Trophoblast cell (in vitro differentiated cells and primary cell): ENCODE measurements around the gene LBH.
A peak's percentile ranks its signal among the peaks of the same experiment; 100 is the strongest.

Source experiments
- DNase-seq, 2 donors: peaks; one replicate each; pipeline ENCODE4 v3.0.0-alpha.2; 2016
- H2AFZ ChIP-seq: 2 replicates; pipeline ENCODE4 v1.6.1; 2013; ENCODE audit warnings: low read length, moderate library complexity, mild to moderate bottlenecking; ENCODE audit not compliant: insufficient read depth, poor library complexity
- H2AK5ac ChIP-seq: 2 replicates; pipeline ENCODE4 v1.6.1; 2013; ENCODE audit warnings: mild to moderate bottlenecking, low read length
- H2BK120ac ChIP-seq: 2 replicates; pipeline ENCODE4 v1.6.1; 2013; ENCODE audit warnings: low read length, mild to moderate bottlenecking, moderate library complexity; ENCODE audit not compliant: insufficient read depth, poor library complexity
- H2BK12ac ChIP-seq: 2 replicates; pipeline ENCODE4 v1.6.1; 2013; ENCODE audit warnings: mild to moderate bottlenecking, low read length, moderate library complexity
- H2BK5ac ChIP-seq: 2 replicates; pipeline ENCODE4 v1.6.1; 2013; ENCODE audit warnings: low read length, low read depth, moderate library complexity, mild to moderate bottlenecking; ENCODE audit not compliant: poor library complexity
- H3K14ac ChIP-seq: 2 replicates; pipeline ENCODE4 v1.6.1; 2013; ENCODE audit warnings: mild to moderate bottlenecking, low read length
- H3K18ac ChIP-seq: 2 replicates; pipeline ENCODE4 v1.6.1; 2013; ENCODE audit warnings: mild to moderate bottlenecking, low read length
- H3K23ac ChIP-seq: 2 replicates; pipeline ENCODE4 v1.6.1; 2013; ENCODE audit warnings: low read length
- H3K27ac ChIP-seq: 2 replicates; pipeline ENCODE4 v1.5.1; 2013; ENCODE audit warnings: low read depth, mild to moderate bottlenecking, inconsistent platforms, low read length, moderate library complexity
- H3K27me3 ChIP-seq: 2 replicates; pipeline ENCODE4 v1.6.1; 2013; ENCODE audit warnings: inconsistent platforms, mild to moderate bottlenecking, low read length, moderate library complexity; ENCODE audit not compliant: insufficient read depth
- H3K36me3 ChIP-seq, 2 experiments: 1 replicate in 1 of 2; 2 replicates in 1 of 2; pipeline ENCODE4 v1.6.1; 2013; ENCODE audit warnings: low read length in 2 of 2, mild to moderate bottlenecking in 2 of 2, moderate library complexity in 1 of 2; ENCODE audit not compliant: insufficient read depth in 2 of 2, control insufficient read depth in 1 of 2
- H3K4ac ChIP-seq: 2 replicates; pipeline ENCODE4 v1.6.1; 2013; ENCODE audit warnings: low read depth, mild to moderate bottlenecking, low read length, moderate library complexity
- H3K4me1 ChIP-seq, 2 experiments: 1 replicate in 1 of 2; 2 replicates in 1 of 2; pipeline ENCODE4 v1.6.1; 2013; ENCODE audit warnings: low read length in 2 of 2, mild to moderate bottlenecking in 2 of 2, moderate library complexity in 1 of 2; ENCODE audit not compliant: insufficient read depth in 2 of 2, control insufficient read depth in 1 of 2
- H3K4me2 ChIP-seq: 2 replicates; pipeline ENCODE4 v1.6.1; 2013; ENCODE audit warnings: inconsistent platforms, mild to moderate bottlenecking, low read length, moderate library complexity
- H3K4me3 ChIP-seq: 2 replicates; pipeline ENCODE4 v1.5.1; 2013; ENCODE audit warnings: mild to moderate bottlenecking, low read depth, low read length, inconsistent platforms
- H3K79me1 ChIP-seq: one replicate; pipeline ENCODE4 v1.6.1; 2013; ENCODE audit warnings: low read length
- H3K79me2 ChIP-seq: 2 replicates; pipeline ENCODE4 v1.6.1; 2013; ENCODE audit warnings: low read length, mild to moderate bottlenecking; ENCODE audit not compliant: control insufficient read depth, insufficient read depth, poor library complexity
- H3K9ac ChIP-seq: 2 replicates; pipeline ENCODE4 v1.6.1; 2013; ENCODE audit warnings: mild to moderate bottlenecking, low read length
- H3K9me3 ChIP-seq: 2 replicates; pipeline ENCODE4 v1.6.1; 2013; ENCODE audit warnings: low read depth, mild to moderate bottlenecking, control low read depth, inconsistent platforms, low read length; ENCODE audit not compliant: insufficient read depth
- H4K12ac ChIP-seq: 2 replicates; pipeline ENCODE4 v1.6.1; 2013; ENCODE audit warnings: low read depth, mild to moderate bottlenecking, low read length, moderate library complexity
- H4K8ac ChIP-seq: 2 replicates; pipeline ENCODE4 v1.6.1; 2013; ENCODE audit warnings: low read depth, mild to moderate bottlenecking, low read length, moderate library complexity
- H4K91ac ChIP-seq: one replicate; pipeline ENCODE4 v1.6.1; 2013; ENCODE audit warnings: low read depth, mild to moderate bottlenecking, low read length, moderate library complexity
- WGBS: extraction: QIAGEN DNeasy Blood & Tissue Kit; methylation state at CpG from one replicate; pipeline ENCODE4 v1.1.7; 2013; ENCODE audit warnings: missing lambda C conversion rate; ENCODE audit not compliant: insufficient read length, insufficient coverage; ENCODE audit errors: extremely low coverage; 5-methylcytosine and 5-hydroxymethylcytosine counted together

Gene LBH

DNA sequence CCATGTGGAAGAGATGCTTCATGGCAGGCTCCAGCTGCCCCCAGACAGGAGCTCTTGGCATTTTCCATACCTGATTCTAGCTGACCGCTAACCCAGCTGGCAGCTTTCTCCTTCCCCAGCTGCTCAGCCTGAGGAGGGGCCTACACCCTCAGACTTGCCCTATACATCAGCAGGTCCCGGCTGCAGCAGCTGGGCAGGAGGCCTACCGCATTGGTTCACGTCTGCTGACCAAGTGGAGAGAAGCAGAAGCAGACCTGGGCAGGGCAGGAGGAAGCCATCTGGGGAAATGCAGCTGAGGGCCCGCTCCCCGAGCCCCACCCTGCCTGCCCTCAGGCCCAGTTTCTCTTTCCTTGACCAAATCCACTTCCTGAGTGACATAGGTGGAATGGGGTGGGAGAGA lies 50.7 kb downstream of the LBH start:
- Histone ChIP-seq H3K4me3 (no peak overlapping the region), H3K4ac (no peak overlapping the region)
- no CpG with 5 or more reads among the region's 6 CpGs for whole genome bisulfite sequencing

DNA sequence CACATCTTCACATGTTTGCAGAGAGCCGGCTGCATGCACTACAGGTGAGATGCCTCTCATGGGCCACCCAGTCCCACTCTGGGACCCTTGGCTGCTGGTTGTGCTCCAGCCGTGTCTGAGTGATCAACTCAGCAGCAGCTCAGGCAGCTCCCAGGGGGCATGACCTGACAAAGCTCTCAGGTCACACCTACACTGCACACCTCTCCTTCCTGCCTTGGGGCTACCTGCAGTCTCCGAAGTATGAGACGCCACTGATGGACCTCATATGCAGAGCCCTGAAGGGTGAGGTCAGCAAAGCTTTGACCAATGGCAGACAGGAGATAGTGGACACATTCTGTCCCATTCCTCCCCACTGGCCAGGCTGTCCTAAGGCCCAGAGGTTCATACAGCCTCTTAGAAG lies 51.4 kb downstream of the LBH start:
- no peak overlapping the region for H2BK120ac ChIP-seq
- no peak overlapping the region for H2AK5ac ChIP-seq
- H2BK12ac ChIP-seq = no peak overlapping the region
- H3K18ac ChIP-seq = no peak overlapping the region
- no peak overlapping the region for H3K9ac ChIP-seq
- H4K8ac ChIP-seq = no peak overlapping the region
- H3K27ac ChIP-seq = no peak overlapping the region
- no peak overlapping the region for H3K4ac ChIP-seq
- H4K12ac ChIP-seq = no peak overlapping the region
- peak; percentile 19 to 57 for DNase-seq
- no peak overlapping the region for H3K23ac ChIP-seq
- H3K4me2 ChIP-seq = no peak overlapping the region
- no peaks in the 10 kb centered on the region for H3K79me1 ChIP-seq
- H2BK5ac ChIP-seq = no peak overlapping the region
- no peak overlapping the region for H2AFZ ChIP-seq
- H3K27me3 ChIP-seq = peaks cover 4% of the 10 kb centered on the region
- H4K91ac ChIP-seq = no peak overlapping the region
- peaks cover 6% of the 10 kb centered on the region for H3K9me3 ChIP-seq
- H3K79me2 ChIP-seq = no peaks in the 10 kb centered on the region
- no CpG with 5 or more reads among the region's 4 CpGs for WGBS
- no peaks in the 10 kb centered on the region for H3K36me3 ChIP-seq
- H3K4me3 ChIP-seq = no peak overlapping the region
- H3K4me1 ChIP-seq = peaks cover 0 to 9% of the 10 kb centered on the region in 2 experiments
- no peak overlapping the region for H3K14ac ChIP-seq

More for the DNA sequence above, 50.7 kb downstream of the LBH start:
- Histone ChIP-seq H3K27ac (no peak overlapping the region), H4K8ac (no peak overlapping the region), H3K79me1 (no peaks in the 10 kb centered on the region), H3K9me3 (peaks cover 6% of the 10 kb centered on the region), H4K91ac (no peak overlapping the region), H4K12ac (no peak overlapping the region), H3K4me1 (peaks cover 0 to 9% of the 10 kb centered on the region in 2 experiments), H3K23ac (no peak overlapping the region), H3K9ac (no peak overlapping the region), H2BK12ac (no peak overlapping the region), H3K14ac (no peak overlapping the region), H2BK5ac (no peak overlapping the region), H3K18ac (no peak overlapping the region), H3K27me3 (peaks cover under 1% of the 10 kb centered on the region), H2AFZ (no peak overlapping the region), H3K36me3 (no peaks in the 10 kb centered on the region), H2AK5ac (no peak overlapping the region), H3K4me2 (no peak overlapping the region), H3K79me2 (no peaks in the 10 kb centered on the region), H2BK120ac (no peak overlapping the region)
- no peak for DNase-seq

DNA sequence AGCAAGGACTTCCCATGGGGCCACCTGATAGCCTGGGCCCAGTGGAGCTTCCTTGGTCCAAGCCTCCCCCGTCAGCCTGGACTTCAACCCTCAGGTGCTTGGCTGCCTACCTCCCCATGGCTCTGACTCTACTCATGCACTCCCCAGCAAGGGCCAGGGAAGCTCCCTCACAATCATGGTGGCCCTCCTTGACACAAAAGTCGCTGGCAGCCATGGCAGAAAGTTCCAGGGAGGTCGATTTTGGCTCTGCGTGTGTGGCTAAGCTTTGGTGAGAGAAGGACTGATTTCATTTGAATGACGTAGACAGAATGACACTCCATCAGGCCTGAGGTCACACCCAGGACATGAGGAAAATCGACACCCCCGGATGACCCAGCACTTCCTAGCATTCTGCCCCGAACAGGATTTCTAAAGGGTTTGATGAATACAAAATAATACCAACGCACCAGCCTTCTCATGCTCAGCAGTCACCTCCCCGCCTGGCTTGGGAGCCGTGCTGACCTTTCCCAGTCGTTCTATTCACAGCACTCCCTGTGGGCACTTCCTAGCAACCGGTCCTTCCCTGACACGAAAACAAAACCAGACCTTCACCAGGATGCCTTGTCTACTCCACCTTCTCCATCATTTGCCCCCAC lies 52.7 kb downstream of the LBH start:
- Histone ChIP-seq H3K18ac (no peak overlapping the region), H3K79me1 (no peaks in the 10 kb centered on the region), H3K4me1 (peaks cover 0 to 9% of the 10 kb centered on the region in 2 experiments), H3K4me3 (no peak overlapping the region), H4K12ac (no peak overlapping the region), H2BK12ac (no peak overlapping the region), H2BK120ac (no peak overlapping the region), H3K27me3 (peaks cover 4% of the 10 kb centered on the region), H3K4ac (no peak overlapping the region), H2AFZ (no peak overlapping the region), H3K79me2 (no peaks in the 10 kb centered on the region), H2AK5ac (no peak overlapping the region), H3K9ac (no peak overlapping the region), H4K91ac (no peak overlapping the region), H3K23ac (no peak overlapping the region), H3K4me2 (no peak overlapping the region), H3K9me3 (peaks cover 6% of the 10 kb centered on the region), H2BK5ac (no peak overlapping the region), H3K36me3 (no peaks in the 10 kb centered on the region), H4K8ac (no peak overlapping the region), H3K14ac (no peak overlapping the region), H3K27ac (no peak overlapping the region)
- no peak for DNase-seq
- WGBS = no CpG with 5 or more reads among the region's 14 CpGs

DNA sequence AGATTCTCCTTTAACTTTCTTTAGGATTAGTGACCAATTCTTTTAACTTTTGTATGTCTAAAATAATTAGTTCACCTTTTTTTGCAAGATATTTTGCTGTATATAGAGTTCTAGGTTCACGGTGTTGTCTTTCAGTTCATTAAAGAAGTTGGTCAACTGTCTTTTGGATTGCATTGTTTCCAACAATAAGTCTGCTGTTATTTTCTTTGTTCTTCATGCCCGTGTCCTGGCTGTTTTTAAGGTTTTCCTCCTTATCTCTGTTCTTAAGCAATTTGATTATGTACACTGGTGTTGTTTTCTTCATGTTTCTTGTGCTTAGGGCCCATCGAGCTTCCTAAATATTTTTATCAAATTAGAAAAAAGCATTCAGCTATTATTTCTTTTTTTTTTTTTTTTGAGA lies 54.4 kb downstream of the LBH start:
- Histone ChIP-seq H3K27ac (no peak overlapping the region), H2BK12ac (no peak overlapping the region), H3K9ac (no peak overlapping the region), H4K91ac (no peak overlapping the region), H2BK5ac (no peak overlapping the region), H4K8ac (no peak overlapping the region), H2AK5ac (no peak overlapping the region), H3K27me3 (peaks cover 4% of the 10 kb centered on the region), H3K4me3 (no peak overlapping the region), H2BK120ac (no peak overlapping the region), H3K9me3 (peaks cover 6% of the 10 kb centered on the region), H3K79me1 (no peaks in the 10 kb centered on the region), H3K23ac (no peak overlapping the region), H3K79me2 (no peaks in the 10 kb centered on the region), H2AFZ (no peak overlapping the region), H3K14ac (no peak overlapping the region), H3K4me2 (no peak overlapping the region), H4K12ac (no peak overlapping the region), H3K18ac (no peak overlapping the region), H3K4ac (no peak overlapping the region), H3K36me3 (no peaks in the 10 kb centered on the region), H3K4me1 (peaks cover 0 to 5% of the 10 kb centered on the region in 2 experiments)
- DNase-seq = no peak
- WGBS = no CpG with 5 or more reads among the region's 3 CpGs
